Endothelial cell of umbilical vein (primary cell): ENCODE data around the gene PDLIM5. TPM values are rescaled to one million over a fixed set of nuclear protein-coding genes. Genes with fewer than 3 reads are reported as not detected.

ENCODE experiments used
- BruUV-seq: library from RNA; stranded (reverse); fragments of 400-500 nt; replicated peaks from 2 replicates; lab custom pipeline; 2021; lab: Mats Ljungman, UMichigan
- CTCF ChIA-PET: fragments of 300-600, 350-600 bp; sonication (Branson Sonifier 250); formaldehyde crosslinking; loops from one replicate; lab custom pipeline; 2021; ENCODE audit warnings: antibody characterized with exemption, inconsistent platforms; lab: Charles Lee
- POLR2A ChIA-PET: fragments of 300-600, 350-600 bp; sonication (Branson Sonifier 250); formaldehyde crosslinking; loops from one replicate; lab custom pipeline; 2021; ENCODE audit warnings: antibody characterized with exemption, inconsistent platforms; lab: Charles Lee
- DNase-seq: peaks from one replicate; pipeline ENCODE4 v3.0.0-alpha.2; 2011; ENCODE audit warnings: low read depth, low spot score
- FAIRE-seq: peaks from 2 replicates; lab custom pipeline; 2011; peaks lifted over from hg19 to GRCh38; lab: Jason Lieb, UNC
- H2AFZ ChIP-seq: 2 replicates; pipeline ENCODE4 v1.6.0; 2012; ENCODE audit warnings: low read depth, low read length, control low read depth, inconsistent platforms
- H3K27ac ChIP-seq: 2 replicates; pipeline ENCODE4 v1.5.1; 2011; ENCODE audit warnings: low read depth, mild to moderate bottlenecking, control low read depth, low read length, moderate library complexity; ENCODE audit not compliant: insufficient read depth
- H3K27me3 ChIP-seq, 2 experiments: 2 replicates each; pipeline versions ENCODE4 v1.6.0 to v1.6.1; 2011; ENCODE audit warnings: low read length in 2 of 2, mixed read lengths in 1 of 2; ENCODE audit not compliant: control insufficient read depth in 2 of 2, insufficient read depth in 2 of 2
- H3K36me3 ChIP-seq, 2 experiments: 2 replicates in 1 of 2; 3 replicates in 1 of 2; pipeline ENCODE4 v1.5.1; 2011; ENCODE audit warnings: low read length in 2 of 2, mild to moderate bottlenecking in 1 of 2, moderate library complexity in 1 of 2; ENCODE audit not compliant: control insufficient read depth in 2 of 2, insufficient read depth in 2 of 2; ENCODE audit errors: extremely low read depth in 1 of 2
- H3K4me1 ChIP-seq: 3 replicates; pipeline ENCODE4 v1.5.1; 2011; ENCODE audit warnings: mild to moderate bottlenecking, low read length; ENCODE audit not compliant: control insufficient read depth, insufficient read depth; ENCODE audit errors: extremely low read depth
- H3K4me2 ChIP-seq: 2 replicates; pipeline ENCODE4 v1.6.1; 2011; ENCODE audit warnings: low read length, control low read depth, mixed read lengths; ENCODE audit not compliant: insufficient read depth
- H3K4me3 ChIP-seq, 3 experiments: fragments of 200-600 bp in 1 of 3; sonication (generic), shearing (Covaris generic) in 1 of 3; replicated peaks in 1 of 3; 2 replicates each; pipeline ENCODE4 v1.5.1; 2011 to 2016; ENCODE audit warnings: control low read depth in 3 of 3, low read length in 3 of 3, mild to moderate bottlenecking in 2 of 3, inconsistent platforms in 1 of 3, low read depth in 1 of 3, moderate library complexity in 1 of 3; ENCODE audit not compliant: insufficient read depth in 1 of 3
- H3K79me2 ChIP-seq: 2 replicates; pipeline ENCODE4 v1.6.0; 2012; ENCODE audit warnings: low read length, inconsistent platforms; ENCODE audit not compliant: control insufficient read depth, insufficient read depth
- H3K9ac ChIP-seq: replicated peaks from 2 replicates; pipeline ENCODE3; 2011; ENCODE audit warnings: low read length, control low read depth; ENCODE audit not compliant: insufficient read depth; ENCODE audit errors: extremely low read depth
- H3K9me1 ChIP-seq: replicated peaks from 3 replicates; pipeline ENCODE4 v1.6.0; 2011; ENCODE audit warnings: mild to moderate bottlenecking, low read length; ENCODE audit not compliant: control insufficient read depth, insufficient read depth; ENCODE audit errors: extremely low read depth
- H3K9me3 ChIP-seq: replicated peaks from 2 replicates; pipeline ENCODE4 v1.5.1; 2012; ENCODE audit warnings: low read length, inconsistent platforms; ENCODE audit not compliant: control insufficient read depth, insufficient read depth
- H4K20me1 ChIP-seq: replicated peaks from 2 replicates; pipeline ENCODE3; 2011; ENCODE audit warnings: mild to moderate bottlenecking, low read length; ENCODE audit not compliant: control insufficient read depth, insufficient read depth; ENCODE audit errors: extremely low read depth
- CTCF ChIP-seq, 2 donors: IDR thresholded peaks; 1 replicate in 1 of 2; 2 replicates in 1 of 2; pipeline ENCODE4 v1.5.1; 2011; ENCODE audit warnings: low read length in 2 of 2, mild to moderate bottlenecking in 2 of 2, moderate library complexity in 2 of 2, control low read depth in 1 of 2, inconsistent platforms in 1 of 2, low read depth in 1 of 2; ENCODE audit not compliant: insufficient read depth in 1 of 2; ENCODE audit errors: extremely low read depth in 1 of 2
- EZH2 ChIP-seq: IDR thresholded peaks from 2 replicates; pipeline ENCODE4 v1.6.1; 2012; ENCODE audit warnings: borderline replicate concordance, low read depth, mild to moderate bottlenecking, moderate library complexity, low read length, inconsistent platforms; ENCODE audit not compliant: severe bottlenecking
- FOS ChIP-seq: IDR thresholded peaks from 2 replicates; pipeline ENCODE4 v1.6.1; 2011; ENCODE audit warnings: mild to moderate bottlenecking, low read length, moderate library complexity, borderline replicate concordance; ENCODE audit not compliant: insufficient read depth
- GATA2 ChIP-seq: IDR thresholded peaks from 2 replicates; pipeline ENCODE4 v1.7.0; 2011; ENCODE audit warnings: low read depth, mild to moderate bottlenecking, moderate library complexity, mixed read lengths, low read length; ENCODE audit not compliant: insufficient read length, insufficient read depth
- JUN ChIP-seq: IDR thresholded peaks from 2 replicates; pipeline ENCODE4 v1.6.1; 2011; ENCODE audit warnings: borderline replicate concordance, low read depth; ENCODE audit not compliant: insufficient read length, insufficient read depth
- MAX ChIP-seq: IDR thresholded peaks from 2 replicates; pipeline ENCODE4 v1.6.1; 2011; ENCODE audit not compliant: insufficient read depth, insufficient read length
- MYC ChIP-seq: IDR thresholded peaks from one replicate; pipeline ENCODE4 v1.6.1; 2011; ENCODE audit warnings: mild to moderate bottlenecking, low read depth, low read length
- POLR2A ChIP-seq: IDR thresholded peaks from 2 replicates; pipeline ENCODE4 v1.6.1; 2012; ENCODE audit warnings: low read depth, mild to moderate bottlenecking, control low read depth, low read length
- POLR2AphosphoS5 ChIP-seq: IDR thresholded peaks from 2 replicates; pipeline ENCODE4 v1.6.1; 2012; ENCODE audit warnings: low read depth, mild to moderate bottlenecking, control low read depth, low read length, moderate library complexity; ENCODE audit not compliant: insufficient read depth
- dilution Hi-C: fragments of 300-500 bp; cut with MboI; formaldehyde crosslinking; loops from one replicate; pipeline ENCODE4 v1.15.0; 2019; ENCODE audit warnings: low sequenced_read_pairs; ENCODE audit not compliant: extremely low pct_ligation_motif_present
- intact Hi-C: fragments of 100-400 bp; cut with micrococcal nuclease; formaldehyde crosslinking; loops from one replicate; pipeline ENCODE4 v1.10.0; 2022
- polyA plus RNA-seq, 4 experiments: library from polyadenylated mRNA; depleted of rRNA in 3 of 4; stranded (reverse) in 3 of 4; unstranded in 1 of 4; fragments of >200 nt; gene quantifications; 2 replicates each; pipeline versions ENCODE4 v1.2.1 to v1.2.3, GENCODE V29; 2011 to 2012; ENCODE audit warnings: missing spikeins in 1 of 4
- total RNA-seq: library from RNA; stranded (reverse); gene quantifications from 2 replicates; pipeline ENCODE4 v1.2.3, GENCODE V29; 2021

PDLIM5 gene
- total and polyA plus RNA-seq, 2 donors (not counting 3 experiments of a cell fraction or from before 2014, with no cell fraction given) = 243 to 310 TPM

- ChIA-PET POLR2A (no interaction called here), CTCF (no interaction called here)
- no peak overlapping the region for H3K9ac ChIP-seq
- H3K4me1 ChIP-seq = no peaks in the 10 kb centered on the region
- peak; percentile 42 for DNase-seq
- no peak for TF ChIP-seq CTCF (IDR thresholded peaks at IDR 0.05; ENCODE audit: extremely low read depth in 1 of 2, insufficient read depth in 1 of 2, low read depth in 1 of 2, low read length in 2 of 2)
- TF ChIP-seq JUN = no peak
- no peak for TF ChIP-seq EZH2
- TF ChIP-seq GATA2 = no peak
- no peak for TF ChIP-seq FOS
- no peak for TF ChIP-seq MAX
- TF ChIP-seq POLR2A = no peak
- no peak for TF ChIP-seq POLR2AphosphoS5
- no peak for TF ChIP-seq MYC
- no peak for FAIRE-seq
- H4K20me1 ChIP-seq = no peaks in the 10 kb centered on the region
- peaks cover 2% of the 10 kb centered on the region for H3K9me3 ChIP-seq
- H3K9me1 ChIP-seq = no peaks in the 10 kb centered on the region
- no peaks in the 10 kb centered on the region for H3K36me3 ChIP-seq
- no peak overlapping the region for H2AFZ ChIP-seq
- no peaks in the 10 kb centered on the region for H3K79me2 ChIP-seq
- dilution Hi-C loops (no loop called here), intact Hi-C loops (no loop called here)
- BruUV-seq = no TSS peak
- no peak overlapping the region for H3K27ac ChIP-seq
- no peak overlapping the region for H3K4me2 ChIP-seq
- no peaks in the 10 kb centered on the region for H3K27me3 ChIP-seq
- H3K4me3 ChIP-seq = no peak overlapping the region
These were observed 25.0 kb upstream of the PDLIM5 start for GRCh38 chr4:94426783-94427182.
